ENCODE data around the gene GPR141. TPM values are rescaled to one million over a fixed set of nuclear protein-coding genes. Genes with fewer than 3 reads are reported as not detected.
"Not testable (repeated sequence)": the region's sequence is repeated elsewhere in the genome, so short reads cannot be mapped to it uniquely, and the experiment has no call there.

The GPR141 gene
- total and polyA plus RNA-seq, 8 donors, result 0.10 to 7.1 (median 1.3) TPM; not detected in 3

- H3K4me3 ChIP-seq, result no peak overlapping the region
- no peaks in the 10 kb centered on the region for H3K36me3 ChIP-seq
- peaks cover 0 to 7% (median 0%) of the 10 kb centered on the region in 4 donors for H3K4me1 ChIP-seq
- TF ChIP-seq CTCF (IDR thresholded peaks at IDR 0.05) (no peak), EP300 (IDR thresholded peaks at IDR 0.05) (no peak), POLR2A (IDR thresholded peaks at IDR 0.05) (no peak), POLR2AphosphoS5 (IDR thresholded peaks at IDR 0.05) (no peak)
- intact Hi-C loops (cut with DNase I; ENCODE audit: low total_unique reads), result no loop called here
- no peaks in the 10 kb centered on the region for H3K9me3 ChIP-seq
- H3K27ac ChIP-seq, result no peak overlapping the region
- no peaks in the 10 kb centered on the region for H3K27me3 ChIP-seq
- DNase-seq, result no peak
Measured at GRCh38 chr7:37703361-37703760, 19.8 kb downstream of the GPR141 start.

GRCh38 chr7:37704328-37704833, 20.8 kb downstream of the GPR141 start:
- H3K27ac ChIP-seq; intact Hi-C loops (cut with DNase I; ENCODE audit: low total_unique reads); H3K4me1 ChIP-seq; H3K9me3 ChIP-seq; H3K36me3 ChIP-seq; H3K4me3 ChIP-seq; DNase-seq; H3K27me3 ChIP-seq: not testable (repeated sequence)
- WGBS, 5 donors, result 67 to 73% (median 69%) methylated on average over 4 of the region's 4 CpGs

GRCh38 chr7:37705976-37706375, 22.4 kb downstream of the GPR141 start:
- no peaks in the 10 kb centered on the region for H3K9me3 ChIP-seq
- no peaks in the 10 kb centered on the region for H3K36me3 ChIP-seq
- intact Hi-C loops (cut with DNase I; ENCODE audit: low total_unique reads), result no loop called here
- no peak overlapping the region for H3K27ac ChIP-seq
- TF ChIP-seq POLR2AphosphoS5 (IDR thresholded peaks at IDR 0.05) (no peak), CTCF (IDR thresholded peaks at IDR 0.05) (no peak), POLR2A (IDR thresholded peaks at IDR 0.05) (no peak), EP300 (IDR thresholded peaks at IDR 0.05) (no peak)
- no peaks in the 10 kb centered on the region for H3K27me3 ChIP-seq
- peaks cover 0 to 7% (median 0%) of the 10 kb centered on the region in 4 donors for H3K4me1 ChIP-seq
- no peak overlapping the region for H3K4me3 ChIP-seq
- no peak for DNase-seq
- 80 to 88% (median 82%) methylated on average over 6 of the region's 6 CpGs for WGBS, 5 donors

- 44 to 64% (median 56%) methylated on average over 4 to 5 of the region's 5 CpGs for WGBS, 5 donors
- TF ChIP-seq EP300 (IDR thresholded peaks at IDR 0.05) (no peak), POLR2A (IDR thresholded peaks at IDR 0.05) (no peak), CTCF (IDR thresholded peaks at IDR 0.05) (no peak), POLR2AphosphoS5 (IDR thresholded peaks at IDR 0.05) (no peak)
- intact Hi-C loops (cut with DNase I; ENCODE audit: low total_unique reads), result no loop called here
Measured at GRCh38 chr7:37706804-37707203, 23.2 kb downstream of the GPR141 start.

GRCh38 chr7:37707754-37708485, 24.4 kb downstream of the GPR141 start:
- no peak for DNase-seq

More at GRCh38 chr7:37706804-37707203, 23.2 kb downstream of the GPR141 start:
- no peak for DNase-seq
- Histone ChIP-seq H3K27ac (no peak overlapping the region), H3K9me3 (no peaks in the 10 kb centered on the region), H3K27me3 (no peaks in the 10 kb centered on the region), H3K4me1 (peaks cover 0 to under 1% (median 0%) of the 10 kb centered on the region in 4 donors), H3K4me3 (no peak overlapping the region), H3K36me3 (no peaks in the 10 kb centered on the region)

More at GRCh38 chr7:37707754-37708485, 24.4 kb downstream of the GPR141 start:
- H3K9me3 ChIP-seq, result no peaks in the 10 kb centered on the region
- WGBS, 5 donors, result 55 to 63% (median 61%) methylated on average over 4 of the region's 4 CpGs
- no peak overlapping the region for H3K4me3 ChIP-seq
- no peak overlapping the region for H3K27ac ChIP-seq
- no peaks in the 10 kb centered on the region for H3K36me3 ChIP-seq
- TF ChIP-seq EP300 (IDR thresholded peaks at IDR 0.05) (no peak), CTCF (IDR thresholded peaks at IDR 0.05) (no peak), POLR2AphosphoS5 (IDR thresholded peaks at IDR 0.05) (no peak), POLR2A (IDR thresholded peaks at IDR 0.05) (no peak)
- H3K4me1 ChIP-seq, result no peaks in the 10 kb centered on the region
- no peaks in the 10 kb centered on the region for H3K27me3 ChIP-seq
- intact Hi-C loops (cut with DNase I; ENCODE audit: low total_unique reads), result no loop called here
